Measurements from ENCODE around the gene SHE. TPM values are rescaled to one million over a fixed set of nuclear protein-coding genes. Genes with fewer than 3 reads are reported as not detected.

Gene SHE
- total and polyA plus RNA-seq, 2 experiments from 2014 or later: 0.23 to 0.69 TPM

- no peak for TF ChIP-seq ZNF462 (CRISPR knock-in tag; IDR thresholded peaks at IDR 0.05)
- no peak for TF ChIP-seq REST (IDR thresholded peaks at IDR 0.05; ENCODE audit: unreplicated experiment)
- no peak for TF ChIP-seq STAT1 (IDR thresholded peaks at IDR 0.05; ENCODE audit: unreplicated experiment)
- TF ChIP-seq EZH2phosphoT487 (IDR thresholded peaks at IDR 0.05; ENCODE audit: unreplicated experiment): no peak
- no peak for TF ChIP-seq CREB1 (CRISPR knock-in tag; IDR thresholded peaks at IDR 0.05; ENCODE audit: low read depth)
- no peak for TF ChIP-seq ZNF114 (CRISPR knock-in tag; IDR thresholded peaks at IDR 0.05)
- no peak for TF ChIP-seq ETS1 (IDR thresholded peaks at IDR 0.05)
These were observed 62.0 kb downstream of the SHE start (continued) for GRCh38 chr1:154440036-154440804.
